A673 (cell line): ENCODE measurements around the gene STARD10.

Experiments used
- CTCF ChIP-seq: fragments of 300-800, 200-600 bp; sonication (generic); conservative IDR thresholded peaks from 2 replicates; pipeline ENCODE4 v1.5.1; 2017; ENCODE audit warnings: low read depth, mild to moderate bottlenecking, antibody characterized with exemption, low read length, moderate library complexity, mixed read lengths
- EZH2 ChIP-seq: fragments of 200-600 bp; sonication (generic); IDR thresholded peaks from 2 replicates; pipeline ENCODE4 v1.6.1; 2017; ENCODE audit warnings: borderline replicate concordance, low read depth, mild to moderate bottlenecking, mixed read lengths, antibody characterized with exemption, low read length; ENCODE audit not compliant: poor library complexity, severe bottlenecking

- TF ChIP-seq CTCF (no peak), EZH2 (no peak)
These were observed 43.2 kb downstream of the STARD10 start for GRCh38 chr11:72750556-72751115.
